Stimulated activated CD4-positive, alpha-beta T cell treated with anti-CD3 and anti-CD28 coated beads, Interleukin-15, amount 100 ng/mL, for 24 hours (primary cell): ENCODE data around the gene PRMT7.

Experiments
- DNase-seq: peaks from one replicate; pipeline ENCODE4 v3.0.0-alpha.2; 2020

Gene PRMT7, protein sequence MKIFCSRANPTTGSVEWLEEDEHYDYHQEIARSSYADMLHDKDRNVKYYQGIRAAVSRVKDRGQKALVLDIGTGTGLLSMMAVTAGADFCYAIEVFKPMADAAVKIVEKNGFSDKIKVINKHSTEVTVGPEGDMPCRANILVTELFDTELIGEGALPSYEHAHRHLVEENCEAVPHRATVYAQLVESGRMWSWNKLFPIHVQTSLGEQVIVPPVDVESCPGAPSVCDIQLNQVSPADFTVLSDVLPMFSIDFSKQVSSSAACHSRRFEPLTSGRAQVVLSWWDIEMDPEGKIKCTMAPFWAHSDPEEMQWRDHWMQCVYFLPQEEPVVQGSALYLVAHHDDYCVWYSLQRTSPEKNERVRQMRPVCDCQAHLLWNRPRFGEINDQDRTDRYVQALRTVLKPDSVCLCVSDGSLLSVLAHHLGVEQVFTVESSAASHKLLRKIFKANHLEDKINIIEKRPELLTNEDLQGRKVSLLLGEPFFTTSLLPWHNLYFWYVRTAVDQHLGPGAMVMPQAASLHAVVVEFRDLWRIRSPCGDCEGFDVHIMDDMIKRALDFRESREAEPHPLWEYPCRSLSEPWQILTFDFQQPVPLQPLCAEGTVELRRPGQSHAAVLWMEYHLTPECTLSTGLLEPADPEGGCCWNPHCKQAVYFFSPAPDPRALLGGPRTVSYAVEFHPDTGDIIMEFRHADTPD

GRCh38 chr16:68310774-68311511 lies at the start of gene PRMT7, which contains the start of gene SLC7A6OS:
Gene PRMT7, plus strand, starts transcription at chr16:68311019. Its CDS starts 4,961 bp downstream, at chr16:68315980.
Gene SLC7A6OS, minus strand, starts transcription at chr16:68310946. Its CDS starts 20 bp downstream, at chr16:68310926.
- DNase-seq: peak; percentile 97

DNA sequence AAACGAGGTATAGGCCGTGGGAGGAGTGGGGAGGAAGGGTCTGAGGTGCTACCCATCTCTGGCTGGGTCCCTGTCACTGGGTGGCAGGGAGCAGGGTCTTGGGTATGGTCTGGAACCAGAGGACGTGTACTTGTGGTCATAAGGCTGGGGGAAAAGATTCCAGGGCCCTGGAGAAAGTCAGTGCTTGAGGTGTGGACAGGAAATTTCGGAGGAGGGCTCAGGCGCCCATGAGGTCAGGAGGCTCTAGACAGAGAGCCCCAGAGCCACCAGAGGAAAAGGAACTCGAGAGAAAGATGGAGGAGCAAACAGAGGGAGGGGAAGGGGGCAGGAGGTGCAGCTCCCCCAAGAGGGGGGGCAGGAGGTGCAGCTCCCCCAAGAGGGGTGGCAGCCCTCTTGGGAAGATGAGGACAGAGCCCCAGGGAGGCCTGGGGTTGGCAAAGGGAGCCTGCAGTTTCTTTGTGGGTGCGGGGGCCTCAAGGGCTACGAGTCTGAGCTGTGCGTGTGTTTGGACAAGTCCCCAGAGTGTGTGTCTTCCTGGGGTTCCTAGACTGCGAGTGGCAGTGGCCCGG lies 47.2 kb upstream of the PRMT7 start:
- DNase-seq: no peak

GRCh38 chr16:68264128-68265077 lies 46.4 kb upstream of the PRMT7 start, which contains the start of gene SLC7A6:
Gene SLC7A6, plus strand, starts transcription at chr16:68264526. Its CDS starts 10,201 bp downstream, at chr16:68274727.
- peak; percentile 92 for DNase-seq

DNA sequence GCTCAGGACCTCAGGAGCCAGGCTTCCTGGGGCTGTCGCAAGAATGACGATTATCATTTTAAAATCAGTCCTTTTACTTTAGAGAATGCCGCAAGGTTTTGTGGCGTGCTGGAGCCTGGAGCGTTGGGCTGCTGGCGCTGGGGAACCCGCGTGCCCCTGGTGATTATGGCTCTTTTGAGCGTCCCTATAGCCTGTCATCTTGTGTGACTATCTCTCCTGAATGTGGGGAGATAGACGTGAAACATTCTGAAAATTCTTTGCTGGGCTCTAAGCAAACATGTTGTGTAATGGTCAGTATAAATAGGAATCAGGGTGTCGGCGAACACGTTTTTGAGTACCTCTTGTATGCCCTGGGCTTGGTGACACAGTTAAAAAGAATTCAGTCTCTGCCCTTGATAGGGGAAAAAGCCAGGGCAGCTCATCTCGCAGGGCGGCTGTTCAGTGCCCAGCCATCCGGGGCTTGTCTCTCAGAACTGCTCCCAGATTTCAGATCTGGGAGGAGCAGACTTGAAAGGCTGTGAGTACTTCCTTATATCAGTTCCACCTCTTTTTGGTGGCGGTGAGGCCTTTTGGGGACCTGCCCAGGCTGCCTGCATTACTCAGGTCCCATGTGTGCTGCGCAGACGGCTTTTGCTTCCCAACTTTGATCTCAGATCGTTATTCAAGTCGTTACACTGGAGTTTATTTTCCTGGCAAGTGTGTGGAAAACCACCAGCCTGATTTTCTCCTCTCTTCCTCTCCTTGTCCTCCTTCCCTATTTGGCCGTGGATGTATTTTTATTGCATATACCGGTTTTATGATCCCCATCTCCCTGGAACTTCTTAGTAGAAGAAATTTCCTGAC lies 45.5 kb upstream of the PRMT7 start:
- peak; percentile 74 for DNase-seq

GRCh38 chr16:68267612-68268405 lies 43.0 kb upstream of the PRMT7 start:
- DNase-seq: no peak

DNA sequence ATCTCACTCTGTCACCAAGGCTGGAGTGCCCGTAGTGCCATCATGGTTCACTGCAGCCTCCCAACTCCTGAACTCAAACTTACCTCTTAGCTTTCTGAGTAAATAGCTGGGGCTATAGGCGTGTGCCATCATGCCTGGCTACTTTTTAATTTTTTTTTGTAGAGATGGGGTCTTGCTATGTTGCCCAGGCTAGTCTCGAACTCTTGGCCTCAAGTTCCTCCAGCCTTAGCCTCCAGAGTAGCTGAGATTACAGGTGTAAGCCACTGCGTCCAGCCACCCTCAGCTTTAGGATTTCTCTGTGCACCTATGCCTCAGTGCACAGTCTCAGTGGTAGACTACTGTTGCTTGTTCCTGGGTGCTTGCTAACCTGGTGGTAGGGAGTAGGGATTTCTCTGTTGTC lies 41.0 kb upstream of the PRMT7 start:
- DNase-seq: no peak

- no peak for DNase-seq
Observed at GRCh38 chr16:68270353-68270752, 40.5 kb upstream of the PRMT7 start.

- DNase-seq: peak; percentile 39
Observed at GRCh38 chr16:68272507-68273209, 38.2 kb upstream of the PRMT7 start.

DNA sequence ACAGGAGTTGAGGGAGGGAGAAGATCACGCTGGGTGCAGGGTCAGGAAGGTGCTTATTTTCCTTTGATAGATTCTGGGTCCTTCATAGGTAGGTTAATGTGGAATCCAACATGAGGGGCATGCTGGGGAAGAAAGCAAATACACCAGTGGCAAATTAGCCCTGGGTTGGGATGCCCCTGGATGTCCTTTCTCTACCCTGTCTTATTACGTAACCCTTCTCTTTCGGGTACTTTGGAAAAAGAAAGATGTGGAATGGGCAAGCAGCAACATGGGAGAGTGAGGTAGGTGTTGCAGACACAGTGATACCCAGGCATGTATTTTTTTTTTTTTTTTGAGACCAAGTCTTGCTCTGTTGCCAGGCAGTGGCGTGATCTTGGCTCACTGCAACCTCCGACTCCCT lies 37.4 kb upstream of the PRMT7 start:
- no peak for DNase-seq

DNA sequence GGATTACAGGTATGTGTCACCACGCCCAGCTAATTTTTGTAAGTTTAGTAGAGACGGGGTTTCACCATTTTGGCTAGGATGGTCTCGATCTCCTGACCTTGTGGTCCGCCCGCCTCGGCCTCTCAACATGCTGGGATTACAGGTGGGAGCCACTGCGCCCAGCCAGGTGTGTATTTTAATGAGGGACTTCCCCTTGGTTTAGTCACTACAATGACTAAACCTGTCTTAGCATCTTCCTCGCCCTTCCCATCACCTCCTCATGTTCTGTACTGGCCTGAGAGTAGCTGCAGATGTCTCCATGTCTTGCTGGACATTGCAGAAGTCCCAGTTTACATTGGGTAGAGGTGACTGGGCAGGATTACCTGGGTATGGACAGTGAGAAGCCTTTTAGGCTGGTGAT lies 36.9 kb upstream of the PRMT7 start:
- DNase-seq: no peak

GRCh38 chr16:68274441-68274840 lies 36.4 kb upstream of the PRMT7 start:
- DNase-seq: no peak

- DNase-seq: peak; percentile 38
Observed at GRCh38 chr16:68275611-68276191, 35.1 kb upstream of the PRMT7 start.

GRCh38 chr16:68276223-68276622 lies 34.6 kb upstream of the PRMT7 start:
- no peak for DNase-seq

- DNase-seq: no peak
Observed at GRCh38 chr16:68279726-68280558, 30.9 kb upstream of the PRMT7 start.

- peak; percentile 27 for DNase-seq
Observed at GRCh38 chr16:68281368-68282063, 29.3 kb upstream of the PRMT7 start.

DNA sequence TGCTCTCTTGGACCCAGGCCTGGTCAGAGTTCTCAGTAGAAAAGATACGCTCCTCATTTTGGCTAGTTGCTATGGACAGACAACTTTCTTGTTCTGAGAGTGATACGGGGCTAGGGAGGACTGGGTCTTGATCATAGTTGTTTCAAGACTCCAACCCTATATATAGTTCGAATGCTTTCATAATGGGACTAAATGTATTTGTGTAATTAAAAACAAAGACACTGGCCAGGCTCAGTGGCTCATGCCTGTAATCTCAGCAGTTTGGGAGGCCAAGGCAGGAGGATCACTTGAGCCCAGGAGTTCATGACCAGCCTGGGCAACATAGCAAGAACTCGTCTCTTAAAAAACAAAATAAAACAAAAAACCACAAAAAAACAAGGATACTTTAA lies 28.8 kb upstream of the PRMT7 start:
- no peak for DNase-seq

- no peak for DNase-seq
Observed at GRCh38 chr16:68283346-68283745, 27.5 kb upstream of the PRMT7 start.
